ENCODE results near the gene IQGAP1. TPM values are rescaled to one million over a fixed set of nuclear protein-coding genes. Genes with fewer than 3 reads are reported as not detected.
A peak's percentile ranks its signal among the peaks of the same experiment; 100 is the strongest.

The IQGAP1 gene
- total and polyA plus RNA-seq, 9 donors: 61.9 to 107 (median 74.7) TPM

DNA sequence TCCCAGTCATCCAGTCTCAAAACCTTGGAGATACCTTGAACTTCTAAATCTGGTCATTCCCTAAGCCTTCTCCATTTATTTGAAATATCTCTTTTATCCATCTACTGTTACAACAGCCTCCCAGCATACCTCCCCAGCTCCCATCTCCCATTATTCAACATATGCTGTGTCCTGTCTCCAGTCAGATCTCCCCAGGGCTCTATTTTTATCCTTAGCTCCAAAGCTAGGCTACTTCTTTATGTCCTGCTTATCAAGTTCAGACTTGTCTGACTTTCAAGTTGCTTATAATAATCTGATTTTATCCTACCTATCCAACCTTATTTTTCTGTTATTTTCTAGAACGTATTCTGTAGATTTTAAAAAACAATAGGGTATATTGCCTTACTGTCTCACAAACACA, 44.2 kb downstream of the IQGAP1 start:
- no CpG with 5 or more reads among the region's 1 CpG for WGBS (ENCODE audit: insufficient coverage)
- no peak overlapping the region for H3K4me3 ChIP-seq (ENCODE audit: low read length)
- no peaks in the 10 kb centered on the region for H3K4me1 ChIP-seq (ENCODE audit: control insufficient read depth, insufficient read depth, low read length)
- no peaks in the 10 kb centered on the region for H3K27me3 ChIP-seq (ENCODE audit: control insufficient read depth, insufficient read depth, low read length)
- peak overlapping the region; percentile 40 for H3K27ac ChIP-seq (ENCODE audit: low read length)
- no peak for DNase-seq
- peaks cover 15% of the 10 kb centered on the region for H3K36me3 ChIP-seq (ENCODE audit: control insufficient read depth, insufficient read depth, low read length)
- no peaks in the 10 kb centered on the region for H3K9me3 ChIP-seq (replicated peaks; ENCODE audit: control insufficient read depth, low read depth, low read length)

DNA sequence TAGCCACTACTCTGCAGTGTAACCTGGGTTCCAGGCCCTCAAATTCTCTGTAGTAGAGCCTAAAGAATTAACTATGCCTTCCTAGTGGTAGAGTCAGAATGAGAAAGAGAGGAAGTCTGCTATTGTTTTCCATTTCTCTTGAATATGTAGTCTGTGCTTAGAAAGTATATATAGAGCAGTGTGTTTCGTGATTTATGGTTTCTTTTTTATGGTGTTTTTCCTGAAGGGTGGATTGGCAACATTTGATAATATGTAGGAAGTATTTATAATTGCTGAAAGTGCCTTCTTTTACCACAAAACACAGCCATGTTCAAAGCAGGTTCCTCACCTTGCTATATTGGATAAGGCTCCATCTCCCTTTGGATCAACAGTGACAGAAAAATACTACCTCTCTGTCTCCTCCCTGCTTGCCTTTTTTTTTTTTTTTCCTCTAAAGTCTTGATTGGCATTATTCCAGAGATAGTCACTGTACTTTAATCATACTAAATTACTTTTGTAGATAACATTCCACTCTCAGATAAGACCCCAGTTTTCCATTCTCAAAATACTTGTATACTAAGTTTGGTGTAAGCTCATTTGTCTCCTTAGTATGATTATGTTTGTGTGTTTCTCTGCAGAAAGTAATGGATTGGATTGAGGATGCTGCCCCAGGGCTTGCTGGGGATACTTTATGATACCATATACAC, 47.8 kb downstream of the IQGAP1 start:
- WGBS (ENCODE audit: insufficient coverage): no CpG with 5 or more reads among the region's 1 CpG
- DNase-seq: no peak
- Histone ChIP-seq H3K27me3 (ENCODE audit: control insufficient read depth, insufficient read depth, low read length) (no peaks in the 10 kb centered on the region), H3K4me3 (ENCODE audit: low read length) (no peak overlapping the region), H3K27ac (ENCODE audit: low read length) (no peak overlapping the region), H3K4me1 (ENCODE audit: control insufficient read depth, insufficient read depth, low read length) (no peaks in the 10 kb centered on the region), H3K36me3 (ENCODE audit: control insufficient read depth, insufficient read depth, low read length) (peaks cover 19% of the 10 kb centered on the region), H3K9me3 (replicated peaks; ENCODE audit: control insufficient read depth, low read depth, low read length) (no peaks in the 10 kb centered on the region)

GRCh38 chr15:90436952-90437351, 48.9 kb downstream of the IQGAP1 start:
- H3K36me3 ChIP-seq (ENCODE audit: control insufficient read depth, insufficient read depth, low read length): peaks cover 26% of the 10 kb centered on the region
- H3K4me1 ChIP-seq (ENCODE audit: control insufficient read depth, insufficient read depth, low read length): no peaks in the 10 kb centered on the region
- H3K27me3 ChIP-seq (ENCODE audit: control insufficient read depth, insufficient read depth, low read length): no peaks in the 10 kb centered on the region
- H3K27ac ChIP-seq (ENCODE audit: low read length): no peak overlapping the region
- no peak overlapping the region for H3K4me3 ChIP-seq (ENCODE audit: low read length)
- no peak for DNase-seq
- WGBS (ENCODE audit: insufficient coverage): no CpG with 5 or more reads among the region's 4 CpGs
- H3K9me3 ChIP-seq (replicated peaks; ENCODE audit: control insufficient read depth, low read depth, low read length): no peaks in the 10 kb centered on the region

GRCh38 chr15:90437516-90437915, 49.5 kb downstream of the IQGAP1 start:
- H3K27me3 ChIP-seq (ENCODE audit: control insufficient read depth, insufficient read depth, low read length): no peaks in the 10 kb centered on the region
- no peaks in the 10 kb centered on the region for H3K4me1 ChIP-seq (ENCODE audit: control insufficient read depth, insufficient read depth, low read length)
- no peak for DNase-seq
- H3K4me3 ChIP-seq (ENCODE audit: low read length): no peak overlapping the region
- no peak overlapping the region for H3K27ac ChIP-seq (ENCODE audit: low read length)
- WGBS (ENCODE audit: insufficient coverage): no CpG with 5 or more reads among the region's 2 CpGs
- peaks cover 30% of the 10 kb centered on the region for H3K36me3 ChIP-seq (ENCODE audit: control insufficient read depth, insufficient read depth, low read length)
- H3K9me3 ChIP-seq (replicated peaks; ENCODE audit: control insufficient read depth, low read depth, low read length): no peaks in the 10 kb centered on the region

- Histone ChIP-seq H3K27ac (ENCODE audit: low read length) (no peak overlapping the region), H3K4me3 (ENCODE audit: low read length) (no peak overlapping the region), H3K27me3 (ENCODE audit: control insufficient read depth, insufficient read depth, low read length) (no peaks in the 10 kb centered on the region), H3K36me3 (ENCODE audit: control insufficient read depth, insufficient read depth, low read length) (peaks cover 44% of the 10 kb centered on the region), H3K9me3 (replicated peaks; ENCODE audit: control insufficient read depth, low read depth, low read length) (no peaks in the 10 kb centered on the region), H3K4me1 (ENCODE audit: control insufficient read depth, insufficient read depth, low read length) (no peaks in the 10 kb centered on the region)
- no peak for DNase-seq
- no CpG with 5 or more reads among the region's 2 CpGs for WGBS (ENCODE audit: insufficient coverage)
Measured at GRCh38 chr15:90439946-90440345, 51.9 kb downstream of the IQGAP1 start.

- WGBS (ENCODE audit: insufficient coverage): 71% methylated on average over 1 of the region's 3 CpGs
Measured at GRCh38 chr15:90441027-90441426, 53.0 kb downstream of the IQGAP1 start.

GRCh38 chr15:90442423-90442822, 54.4 kb downstream of the IQGAP1 start:
- WGBS (ENCODE audit: insufficient coverage): no CpG with 5 or more reads among the region's 5 CpGs
- H3K36me3 ChIP-seq (ENCODE audit: control insufficient read depth, insufficient read depth, low read length): peaks cover 36% of the 10 kb centered on the region
- DNase-seq: no peak
- H3K4me3 ChIP-seq (ENCODE audit: low read length): no peak overlapping the region
- H3K4me1 ChIP-seq (ENCODE audit: control insufficient read depth, insufficient read depth, low read length): no peaks in the 10 kb centered on the region
- no peaks in the 10 kb centered on the region for H3K27me3 ChIP-seq (ENCODE audit: control insufficient read depth, insufficient read depth, low read length)
- no peak overlapping the region for H3K27ac ChIP-seq (ENCODE audit: low read length)
- no peaks in the 10 kb centered on the region for H3K9me3 ChIP-seq (replicated peaks; ENCODE audit: control insufficient read depth, low read depth, low read length)

More at GRCh38 chr15:90441027-90441426, 53.0 kb downstream of the IQGAP1 start:
- DNase-seq: no peak
- Histone ChIP-seq H3K9me3 (replicated peaks; ENCODE audit: control insufficient read depth, low read depth, low read length) (no peaks in the 10 kb centered on the region), H3K4me1 (ENCODE audit: control insufficient read depth, insufficient read depth, low read length) (no peaks in the 10 kb centered on the region), H3K27ac (ENCODE audit: low read length) (no peak overlapping the region), H3K27me3 (ENCODE audit: control insufficient read depth, insufficient read depth, low read length) (no peaks in the 10 kb centered on the region), H3K36me3 (ENCODE audit: control insufficient read depth, insufficient read depth, low read length) (peaks cover 40% of the 10 kb centered on the region), H3K4me3 (ENCODE audit: low read length) (no peak overlapping the region)

DNA sequence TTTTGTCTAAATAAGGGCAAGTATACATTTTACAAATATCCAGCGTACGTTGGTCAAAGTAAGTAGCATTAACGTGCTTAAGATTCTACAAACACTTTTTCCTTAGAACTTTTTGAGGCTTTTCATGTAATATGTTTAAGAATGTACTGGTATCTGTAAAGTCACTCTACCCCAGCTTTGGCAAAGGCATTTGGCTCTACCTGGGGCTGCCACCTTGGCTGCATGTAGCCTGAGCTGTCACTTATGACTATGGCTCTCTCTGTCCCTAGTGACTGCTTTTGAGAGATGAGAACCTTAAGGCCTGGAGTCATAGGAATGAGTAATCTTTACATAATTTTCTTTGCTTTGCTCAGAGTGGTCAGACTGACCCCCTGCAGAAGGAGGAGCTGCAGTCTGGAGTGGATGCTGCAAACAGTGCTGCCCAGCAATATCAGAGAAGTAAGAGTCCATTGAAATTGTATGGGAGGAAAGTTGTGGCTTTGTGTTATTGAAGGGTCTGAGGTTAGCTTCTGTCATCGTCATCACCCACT, 61.2 kb downstream of the IQGAP1 start:
- no peak overlapping the region for H3K27ac ChIP-seq (ENCODE audit: low read length)
- no CpG with 5 or more reads among the region's 4 CpGs for WGBS (ENCODE audit: insufficient coverage)
- no peaks in the 10 kb centered on the region for H3K27me3 ChIP-seq (ENCODE audit: control insufficient read depth, insufficient read depth, low read length)
- no peaks in the 10 kb centered on the region for H3K4me1 ChIP-seq (ENCODE audit: control insufficient read depth, insufficient read depth, low read length)
- H3K4me3 ChIP-seq (ENCODE audit: low read length): no peak overlapping the region
- DNase-seq: no peak
- no peaks in the 10 kb centered on the region for H3K9me3 ChIP-seq (replicated peaks; ENCODE audit: control insufficient read depth, low read depth, low read length)
- peaks cover 38% of the 10 kb centered on the region for H3K36me3 ChIP-seq (ENCODE audit: control insufficient read depth, insufficient read depth, low read length)

DNA sequence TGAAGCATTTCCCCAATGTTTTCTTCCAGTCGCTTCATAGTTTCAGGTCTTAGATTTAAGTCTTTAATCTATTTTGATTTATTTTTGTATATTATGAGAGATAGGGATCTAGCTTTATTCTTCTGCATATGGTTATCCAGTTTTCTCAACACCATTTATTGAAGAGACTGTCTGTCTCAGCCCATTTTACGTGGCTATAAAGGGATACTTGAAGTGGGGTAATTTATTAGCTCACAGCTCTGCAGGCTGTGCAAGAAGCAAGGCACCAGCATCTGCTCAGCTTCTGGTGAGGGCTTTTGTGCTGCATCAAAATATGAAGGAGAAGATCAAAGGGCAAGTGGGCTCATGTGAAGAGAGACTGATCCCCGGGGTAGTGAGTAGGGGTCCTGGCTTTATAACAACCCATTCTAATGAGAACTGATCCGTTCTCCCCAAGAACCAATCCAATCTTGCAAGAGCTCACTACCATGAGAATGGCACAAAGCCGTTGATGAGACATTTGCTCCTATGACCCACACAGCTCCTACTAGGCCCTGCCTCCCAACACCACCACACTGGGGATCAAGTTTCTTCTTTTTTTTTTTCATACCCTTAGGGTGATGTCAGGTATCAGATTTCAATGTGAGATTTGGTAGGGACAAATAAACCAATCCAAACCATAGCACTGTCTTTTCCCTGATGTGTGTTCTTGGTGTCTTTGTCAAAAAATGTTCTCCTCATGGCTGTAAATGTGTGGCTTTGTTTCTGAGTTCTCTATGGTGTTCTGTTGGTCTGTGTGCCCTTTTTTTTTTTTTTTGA, 63.2 kb downstream of the IQGAP1 start:
- no peaks in the 10 kb centered on the region for H3K4me1 ChIP-seq (ENCODE audit: control insufficient read depth, insufficient read depth, low read length)
- no peaks in the 10 kb centered on the region for H3K9me3 ChIP-seq (replicated peaks; ENCODE audit: control insufficient read depth, low read depth, low read length)
- peaks cover 48% of the 10 kb centered on the region for H3K36me3 ChIP-seq (ENCODE audit: control insufficient read depth, insufficient read depth, low read length)
- 75% methylated on average over 1 of the region's 5 CpGs for WGBS (ENCODE audit: insufficient coverage)
- no peaks in the 10 kb centered on the region for H3K27me3 ChIP-seq (ENCODE audit: control insufficient read depth, insufficient read depth, low read length)
- no peak overlapping the region for H3K27ac ChIP-seq (ENCODE audit: low read length)
- no peak overlapping the region for H3K4me3 ChIP-seq (ENCODE audit: low read length)
- DNase-seq: no peak

DNA sequence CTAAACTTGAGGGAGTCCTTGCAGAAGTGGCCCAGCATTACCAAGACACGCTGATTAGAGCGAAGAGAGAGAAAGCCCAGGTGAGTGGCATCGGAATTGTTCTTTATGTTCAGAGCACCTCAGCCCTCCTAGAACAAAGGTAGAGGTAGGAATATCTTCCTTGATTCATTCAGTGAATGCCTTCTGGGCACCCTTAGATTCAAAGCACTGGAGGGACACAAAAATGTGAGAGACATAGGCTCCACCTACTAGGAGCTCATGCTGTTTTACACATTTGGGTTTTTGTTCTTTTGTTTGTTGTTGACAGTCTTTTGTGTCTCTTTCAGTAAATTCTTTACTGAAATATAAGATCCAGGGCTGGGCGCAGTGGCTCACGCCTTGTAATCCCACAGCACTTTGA, 68.2 kb downstream of the IQGAP1 start:
- H3K9me3 ChIP-seq (replicated peaks; ENCODE audit: control insufficient read depth, low read depth, low read length): no peaks in the 10 kb centered on the region
- 100% methylated on average over 3 of the region's 5 CpGs for WGBS (ENCODE audit: insufficient coverage)
- no peaks in the 10 kb centered on the region for H3K4me1 ChIP-seq (ENCODE audit: control insufficient read depth, insufficient read depth, low read length)
- H3K4me3 ChIP-seq (ENCODE audit: low read length): no peak overlapping the region
- no peak for DNase-seq
- H3K27ac ChIP-seq (ENCODE audit: low read length): no peak overlapping the region
- no peaks in the 10 kb centered on the region for H3K27me3 ChIP-seq (ENCODE audit: control insufficient read depth, insufficient read depth, low read length)
- peaks cover 54% of the 10 kb centered on the region for H3K36me3 ChIP-seq (ENCODE audit: control insufficient read depth, insufficient read depth, low read length)
